Lower leg skin (tissue), 4 donors: ENCODE results near the gene MAGI3. TPM values are rescaled to one million over a fixed set of nuclear protein-coding genes. Genes with fewer than 3 reads are reported as not detected.
"Not testable (repeated sequence)": the region's sequence is repeated elsewhere in the genome, so short reads cannot be mapped to it uniquely, and the experiment has no call there.

Source experiments
- DNase-seq, 2 donors: peaks; one replicate each; pipeline ENCODE4 v3.0.0-alpha.2; 2019; ENCODE audit warnings: low spot score in 2 of 2
- H3K4me3 ChIP-seq: fragments of 200-600 bp; sonication (generic); 2 replicates; pipeline ENCODE4 v1.5.1; 2017; ENCODE audit warnings: mild to moderate bottlenecking, low read depth; ENCODE audit not compliant: poor library complexity, severe bottlenecking
- CTCF ChIP-seq, 3 donors: fragments of 450-650 bp; IDR thresholded peaks; one replicate each; pipeline ENCODE4 v1.5.1; 2016; ENCODE audit warnings: antibody characterized with exemption in 3 of 3, mild to moderate bottlenecking in 3 of 3, moderate library complexity in 2 of 3
- POLR2A ChIP-seq, 2 donors: fragments of 450-650 bp; IDR thresholded peaks; one replicate each; pipeline ENCODE4 v1.6.1; 2016 to 2017; ENCODE audit warnings: antibody characterized with exemption in 2 of 2, mild to moderate bottlenecking in 1 of 2, moderate library complexity in 1 of 2
- WGBS, 2 donors: methylation state at CpG; one replicate each; pipeline ENCODE4 v1.1.5; 2018; 5-methylcytosine and 5-hydroxymethylcytosine counted together
- intact Hi-C: fragments of 100-400 bp; cut with DNase I; formaldehyde crosslinking; loops from one replicate; pipeline ENCODE4 v1.15.0; 2023; ENCODE audit warnings: low total_unique reads
- total RNA-seq, 4 donors: library from RNA; depleted of rRNA; stranded (reverse); fragments of >200 nt; gene quantifications; one replicate each; pipeline ENCODE4 v1.1.0, GENCODE V29; 2016

The MAGI3 gene
- total RNA-seq, 4 donors from 2014 or later = 6.8 to 14.2 (median 10.3) TPM

GRCh38 chr1:113401067-113401466, 10.8 kb downstream of the MAGI3 start:
- DNase-seq = no peak
- no peak overlapping the region for H3K4me3 ChIP-seq
- TF ChIP-seq POLR2A (IDR thresholded peaks at IDR 0.05) (no peak), CTCF (IDR thresholded peaks at IDR 0.05) (no peak)
- intact Hi-C loops = no loop called here
- 45 to 47% methylated on average over 4 of the region's 4 CpGs for WGBS, 2 donors

GRCh38 chr1:113401728-113402127, 11.4 kb downstream of the MAGI3 start:
- TF ChIP-seq CTCF (IDR thresholded peaks at IDR 0.05) = no peak
- no peak for TF ChIP-seq POLR2A (IDR thresholded peaks at IDR 0.05)
- WGBS, 2 donors = 94% methylated on average over 3 of the region's 3 CpGs
- H3K4me3 ChIP-seq = no peak overlapping the region
- DNase-seq = no peak
- intact Hi-C loops = no loop called here

- no peak for TF ChIP-seq CTCF (IDR thresholded peaks at IDR 0.05)
- TF ChIP-seq POLR2A (IDR thresholded peaks at IDR 0.05) = no peak
- intact Hi-C loops = no loop called here
- no peak overlapping the region for H3K4me3 ChIP-seq
- 0 to 74% methylated on average over 1 of the region's 1 CpG for WGBS, 2 donors
- no peak for DNase-seq
Observed at GRCh38 chr1:113403065-113403464, 12.8 kb downstream of the MAGI3 start.

- H3K4me3 ChIP-seq = no peak overlapping the region
- DNase-seq = no peak
- 85 to 86% methylated on average over 2 of the region's 2 CpGs for WGBS, 2 donors
- TF ChIP-seq CTCF (IDR thresholded peaks at IDR 0.05) (no peak), POLR2A (IDR thresholded peaks at IDR 0.05) (no peak)
- intact Hi-C loops = no loop called here
Observed at GRCh38 chr1:113405573-113405972, 15.3 kb downstream of the MAGI3 start.

GRCh38 chr1:113406149-113406548, 15.8 kb downstream of the MAGI3 start:
- WGBS, 2 donors = 88 to 93% methylated on average over 4 of the region's 4 CpGs

GRCh38 chr1:113409363-113409762, 19.0 kb downstream of the MAGI3 start:
- TF ChIP-seq CTCF (IDR thresholded peaks at IDR 0.05) = no peak
- no peak for TF ChIP-seq POLR2A (IDR thresholded peaks at IDR 0.05)
- no peak overlapping the region for H3K4me3 ChIP-seq
- intact Hi-C loops = no loop called here
- no peak for DNase-seq

More at GRCh38 chr1:113406149-113406548, 15.8 kb downstream of the MAGI3 start:
- H3K4me3 ChIP-seq, DNase-seq, intact Hi-C loops: not testable (repeated sequence)

- H3K4me3 ChIP-seq, DNase-seq, intact Hi-C loops: not testable (repeated sequence)
- 92 to 97% methylated on average over 4 of the region's 4 CpGs for WGBS, 2 donors
Observed at GRCh38 chr1:113412020-113412419, 21.7 kb downstream of the MAGI3 start.
